GM12801 (cell line): ENCODE data around the gene SOHLH2.

ENCODE experiments used
- CTCF ChIP-seq: IDR thresholded peaks from one replicate; pipeline ENCODE4 v1.5.1; 2011; ENCODE audit warnings: control low read depth; ENCODE audit not compliant: insufficient read length; ENCODE audit errors: extremely low read depth

The SOHLH2 gene

GRCh38 chr13:36163286-36163685 is 51.1 kb downstream of the SOHLH2 start:
- TF ChIP-seq CTCF = no peak

- TF ChIP-seq CTCF = no peak
Observed at GRCh38 chr13:36160297-36160696, 54.1 kb downstream of the SOHLH2 start.

GRCh38 chr13:36158611-36159010 is 55.7 kb downstream of the SOHLH2 start:
- no peak for TF ChIP-seq CTCF

- no peak for TF ChIP-seq CTCF
Observed at GRCh38 chr13:36157480-36157879, 56.9 kb downstream of the SOHLH2 start.

- no peak for TF ChIP-seq CTCF
Observed at GRCh38 chr13:36154567-36155291, 59.6 kb downstream of the SOHLH2 start.

- no peak for TF ChIP-seq CTCF
Observed at GRCh38 chr13:36151591-36151990, 62.8 kb downstream of the SOHLH2 start.

GRCh38 chr13:36148446-36148845 is 65.9 kb downstream of the SOHLH2 start:
- no peak for TF ChIP-seq CTCF
